ENCODE measurements around the gene PROZ. TPM values are rescaled to one million over a fixed set of nuclear protein-coding genes. Genes with fewer than 3 reads are reported as not detected.

Gene PROZ
- polyA plus RNA-seq, 1 of the 3 experiments (the other 2 are of a cell fraction), result not detected

DNA sequence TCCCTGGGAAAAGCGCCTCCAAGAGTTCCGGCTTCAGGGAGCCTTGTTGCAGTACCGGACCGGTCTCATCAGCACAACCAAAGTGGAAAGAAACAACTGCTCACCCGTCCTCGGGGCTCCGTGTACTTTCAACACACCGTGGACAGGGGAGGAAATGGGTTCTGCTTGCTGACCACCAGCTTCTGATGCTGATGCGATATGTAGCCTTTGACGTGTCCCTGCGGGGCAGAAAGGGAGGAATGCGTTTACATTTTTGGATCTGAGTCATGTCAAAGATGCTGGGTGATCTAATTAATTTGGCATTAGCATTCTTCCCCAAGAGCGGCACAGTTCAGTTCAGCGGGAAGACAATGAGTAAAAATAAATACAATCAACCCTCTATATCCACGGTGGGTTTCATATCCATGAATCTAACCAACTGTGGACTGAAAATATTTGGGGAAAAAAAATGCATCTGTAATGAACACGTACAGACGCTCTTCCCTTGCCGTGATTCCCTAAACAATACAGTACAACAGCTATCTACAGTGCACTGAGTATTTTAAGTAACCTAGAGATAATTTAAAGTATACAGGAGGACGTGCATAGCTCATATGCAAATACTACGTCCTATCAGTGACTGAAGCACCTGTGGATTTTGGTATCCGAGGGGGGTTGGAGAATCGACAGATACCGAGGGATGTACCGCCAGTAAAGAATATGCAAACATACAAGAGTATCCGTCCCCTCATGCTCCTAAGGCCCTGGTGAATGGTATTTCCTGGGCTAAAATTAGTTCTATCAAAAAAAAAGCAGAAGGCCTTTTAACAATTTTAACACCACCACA lies 19.8 kb downstream of the PROZ start:
- ChIA-PET CTCF (no interaction called here), POLR2A (no interaction called here)
- H2AFZ ChIP-seq (ENCODE audit: low read depth), result no peak overlapping the region
- H3K27me3 ChIP-seq (ENCODE audit: insufficient read depth), result no peaks in the 10 kb centered on the region
- peak overlapping the region; percentile 63 for H3K9ac ChIP-seq
- 27% methylated on average over 23 of the region's 25 CpGs for WGBS (ENCODE audit: low lambda C conversion rate)
- H4K20me1 ChIP-seq (ENCODE audit: insufficient read depth), result no peaks in the 10 kb centered on the region
- no peaks in the 10 kb centered on the region for H3K9me3 ChIP-seq
- peaks cover 31% of the 10 kb centered on the region for H3F3A ChIP-seq (replicated peaks; ENCODE audit: insufficient read depth)
- no peaks in the 10 kb centered on the region for H3K9me2 ChIP-seq
- peaks cover 11 to 18% of the 10 kb centered on the region in 2 experiments; a peak in 3 of 4 replicates for H3K4me1 ChIP-seq (ENCODE audit: control insufficient read depth in 1 of 2, insufficient read depth in 2 of 2, low read depth in 1 of 2, low read length in 1 of 2)
- peaks cover 19% of the 10 kb centered on the region; the same call in 1 of the 2 replicates for H3K79me2 ChIP-seq (ENCODE audit: insufficient read depth)
- peak; percentile 53 for DNase-seq
- H3K4me3 ChIP-seq (ENCODE audit: low read depth in 2 of 2, low read length in 1 of 2), result peak overlapping the region in 1 of 2 experiments; percentile 16; a peak in 1 of 4 replicates
- H3K27ac ChIP-seq (ENCODE audit: low read depth in 2 of 2, low read length in 1 of 2), result peak overlapping the region; percentile 73 to 85
- H3K36me3 ChIP-seq (replicated peaks in 1 of 2; ENCODE audit: control insufficient read depth in 1 of 2, insufficient read depth in 2 of 2, low read length in 1 of 2), result peaks cover 64 to 72% of the 10 kb centered on the region in 2 experiments
- H3K4me2 ChIP-seq, result peak overlapping the region; percentile 66
- TF ChIP-seq RAD21 (IDR thresholded peaks at IDR 0.05; ENCODE audit: low read length) (no peak), MAX (IDR thresholded peaks at IDR 0.05; ENCODE audit: low read depth) (0 out of 2 replicates have a peak, but pooled peaks have one; percentile 38), TAF1 (IDR thresholded peaks at IDR 0.05; ENCODE audit: borderline replicate concordance, low read depth, low read length) (no peak), SIN3A (IDR thresholded peaks at IDR 0.05; ENCODE audit: borderline replicate concordance, low read depth, low read length) (peak; percentile 79; the same call in 1 of the 2 replicates), FOSL2 (IDR thresholded peaks at IDR 0.05; ENCODE audit: borderline replicate concordance, low read depth) (peak; percentile 95), FOXJ3 (CRISPR knock-in tag; IDR thresholded peaks at IDR 0.05) (no peak), JUND (IDR thresholded peaks at IDR 0.05) (peak; percentile 90), RXRA (IDR thresholded peaks at IDR 0.05; ENCODE audit: borderline replicate concordance, low read depth) (peak; percentile 60; the same call in 1 of the 2 replicates), TCF12 (IDR thresholded peaks at IDR 0.05) (peak; percentile 65), FOXM1 (IDR thresholded peaks at IDR 0.05; ENCODE audit: low read depth) (no peak), USF2 (IDR thresholded peaks at IDR 0.05; ENCODE audit: borderline replicate concordance, low read depth, low read length) (no peak), RCOR1 (IDR thresholded peaks at IDR 0.05; ENCODE audit: low read length) (no peak), RFX5 (IDR thresholded peaks at IDR 0.05; ENCODE audit: low read length) (no peak), GABPA (IDR thresholded peaks at IDR 0.05; ENCODE audit: low read depth) (no peak), YY1 (IDR thresholded peaks at IDR 0.05; ENCODE audit: low read depth) (no peak), ELF1 (IDR thresholded peaks at IDR 0.05) (no peak), EP300 (IDR thresholded peaks at IDR 0.05; ENCODE audit: borderline replicate concordance in 1 of 2, low read depth in 1 of 2, low read length in 1 of 2) (peak in 1 of 2 experiments; percentile 74; a peak in 1 of 4 replicates), PBX3 (IDR thresholded peaks at IDR 0.05) (peak; percentile 74), NFIC (IDR thresholded peaks at IDR 0.05; ENCODE audit: borderline replicate concordance) (0 out of 2 replicates have a peak, but pooled peaks have one; percentile 33), POLR2AphosphoS5 (IDR thresholded peaks at IDR 0.05; ENCODE audit: low read depth, low read length) (peak; percentile 31; the same call in 1 of the 2 replicates), MEF2A (IDR thresholded peaks at IDR 0.05; ENCODE audit: borderline replicate concordance, low read depth) (no peak), SMC3 (IDR thresholded peaks at IDR 0.05; ENCODE audit: low read depth, low read length) (no peak), GATA2 (CRISPR knock-in tag; IDR thresholded peaks at IDR 0.05) (no peak), MXI1 (IDR thresholded peaks at IDR 0.05; ENCODE audit: low read depth, low read length) (no peak), IRF3 (IDR thresholded peaks at IDR 0.05; ENCODE audit: low read depth, low read length) (no peak), TEAD4 (IDR thresholded peaks at IDR 0.05; ENCODE audit: borderline replicate concordance, insufficient read depth) (peak; percentile 91), ZBTB33 (IDR thresholded peaks at IDR 0.05; ENCODE audit: borderline replicate concordance, low read depth) (0 out of 2 replicates have a peak, but pooled peaks have one; percentile 25)
- TF ChIP-seq, protein P1, sequence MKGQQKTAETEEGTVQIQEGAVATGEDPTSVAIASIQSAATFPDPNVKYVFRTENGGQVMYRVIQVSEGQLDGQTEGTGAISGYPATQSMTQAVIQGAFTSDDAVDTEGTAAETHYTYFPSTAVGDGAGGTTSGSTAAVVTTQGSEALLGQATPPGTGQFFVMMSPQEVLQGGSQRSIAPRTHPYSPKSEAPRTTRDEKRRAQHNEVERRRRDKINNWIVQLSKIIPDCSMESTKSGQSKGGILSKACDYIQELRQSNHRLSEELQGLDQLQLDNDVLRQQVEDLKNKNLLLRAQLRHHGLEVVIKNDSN (IDR thresholded peaks at IDR 0.05; ENCODE audit: borderline replicate concordance, low read depth), result no peak

All from SK-N-SH (cell line).